Parathyroid adenoma (tissue), 2 donors: Measurements from ENCODE around the gene REPS2.

Experiments used
- H2AFZ ChIP-seq: fragments of 300-600 bp; sonication (generic); one replicate; pipeline ENCODE4 v1.7.0; 2017; ENCODE audit warnings: antibody characterized with exemption, mild to moderate bottlenecking
- H3K27ac ChIP-seq: fragments of 300-600 bp; sonication (generic); one replicate; pipeline ENCODE4 v1.7.0; 2017
- H3K27me3 ChIP-seq: fragments of 300-600 bp; sonication (generic); one replicate; pipeline ENCODE4 v1.7.0; 2017; ENCODE audit warnings: low read length; ENCODE audit not compliant: control insufficient read depth, insufficient read depth
- H3K36me3 ChIP-seq: fragments of 300-600 bp; sonication (generic); one replicate; pipeline ENCODE4 v1.7.0; 2017; ENCODE audit warnings: low read length; ENCODE audit not compliant: control insufficient read depth, insufficient read depth
- H3K4me1 ChIP-seq: fragments of 300-600 bp; sonication (generic); one replicate; pipeline ENCODE4 v1.7.0; 2017; ENCODE audit warnings: control low read depth
- H3K4me2 ChIP-seq: fragments of 300-600 bp; sonication (generic); one replicate; pipeline ENCODE4 v1.7.0; 2017; ENCODE audit warnings: low read length
- H3K4me3 ChIP-seq: fragments of 300-600 bp; sonication (generic); one replicate; pipeline ENCODE4 v1.7.0; 2017; ENCODE audit warnings: low read depth, low read length
- H3K79me2 ChIP-seq: fragments of 300-600 bp; sonication (generic); one replicate; pipeline ENCODE4 v1.7.0; 2017; ENCODE audit warnings: control low read depth
- H3K9ac ChIP-seq: fragments of 300-600 bp; sonication (generic); one replicate; pipeline ENCODE4 v1.7.0; 2017; ENCODE audit warnings: mild to moderate bottlenecking
- H3K9me3 ChIP-seq: fragments of 300-600 bp; sonication (generic); one replicate; pipeline ENCODE4 v1.7.0; 2017; ENCODE audit warnings: low read length; ENCODE audit not compliant: control insufficient read depth
- TF ChIP-seq, protein P1 (sequence below): fragments of 300-600 bp; sonication (generic); IDR thresholded peaks from one replicate; pipeline ENCODE4 v1.7.0; 2017; ENCODE audit warnings: antibody characterized with exemption, mild to moderate bottlenecking
- donor health status: primary hyperparathyroidism.

The REPS2 gene

DNA sequence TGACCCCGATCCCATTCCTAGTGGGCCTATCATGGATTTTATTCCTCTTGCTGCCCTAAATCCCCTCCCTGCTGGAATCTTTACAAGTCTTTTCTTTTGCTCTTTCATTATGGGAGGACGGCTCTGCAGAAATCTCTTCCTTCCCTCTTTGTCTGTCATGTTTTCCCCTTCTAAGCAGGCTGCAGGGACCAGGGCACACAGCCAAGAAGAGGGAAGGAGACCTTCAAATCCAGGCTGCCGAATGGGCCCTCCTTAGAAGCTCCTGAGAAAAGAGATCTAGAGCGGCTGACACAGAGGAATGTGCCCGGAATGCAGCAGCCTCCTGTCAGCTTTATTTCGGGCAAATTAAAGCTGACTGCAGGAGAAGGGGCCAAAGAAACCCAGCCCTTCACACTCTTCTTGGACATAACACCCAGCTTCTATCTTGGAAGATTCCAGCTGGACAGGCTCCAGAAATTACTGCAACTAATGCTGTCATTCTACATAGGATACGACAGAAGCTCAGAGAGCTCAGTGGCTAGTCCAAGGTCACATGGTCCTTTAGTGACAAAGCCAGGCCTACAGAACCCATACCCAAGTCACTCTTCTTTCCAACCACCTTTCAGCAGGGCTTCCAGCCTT is 240.8 kb downstream of the REPS2 start:
- TF ChIP-seq, protein P1, sequence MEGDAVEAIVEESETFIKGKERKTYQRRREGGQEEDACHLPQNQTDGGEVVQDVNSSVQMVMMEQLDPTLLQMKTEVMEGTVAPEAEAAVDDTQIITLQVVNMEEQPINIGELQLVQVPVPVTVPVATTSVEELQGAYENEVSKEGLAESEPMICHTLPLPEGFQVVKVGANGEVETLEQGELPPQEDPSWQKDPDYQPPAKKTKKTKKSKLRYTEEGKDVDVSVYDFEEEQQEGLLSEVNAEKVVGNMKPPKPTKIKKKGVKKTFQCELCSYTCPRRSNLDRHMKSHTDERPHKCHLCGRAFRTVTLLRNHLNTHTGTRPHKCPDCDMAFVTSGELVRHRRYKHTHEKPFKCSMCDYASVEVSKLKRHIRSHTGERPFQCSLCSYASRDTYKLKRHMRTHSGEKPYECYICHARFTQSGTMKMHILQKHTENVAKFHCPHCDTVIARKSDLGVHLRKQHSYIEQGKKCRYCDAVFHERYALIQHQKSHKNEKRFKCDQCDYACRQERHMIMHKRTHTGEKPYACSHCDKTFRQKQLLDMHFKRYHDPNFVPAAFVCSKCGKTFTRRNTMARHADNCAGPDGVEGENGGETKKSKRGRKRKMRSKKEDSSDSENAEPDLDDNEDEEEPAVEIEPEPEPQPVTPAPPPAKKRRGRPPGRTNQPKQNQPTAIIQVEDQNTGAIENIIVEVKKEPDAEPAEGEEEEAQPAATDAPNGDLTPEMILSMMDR = no peak
- no peaks in the 10 kb centered on the region for H3K9me3 ChIP-seq
- no peak overlapping the region for H2AFZ ChIP-seq
- H3K27me3 ChIP-seq = no peaks in the 10 kb centered on the region
- no peaks in the 10 kb centered on the region for H3K79me2 ChIP-seq
- H3K4me2 ChIP-seq = no peak overlapping the region
- H3K27ac ChIP-seq = no peak overlapping the region
- H3K9ac ChIP-seq = no peak overlapping the region
- H3K4me1 ChIP-seq = no peaks in the 10 kb centered on the region
- H3K4me3 ChIP-seq = no peak overlapping the region
- no peaks in the 10 kb centered on the region for H3K36me3 ChIP-seq

DNA sequence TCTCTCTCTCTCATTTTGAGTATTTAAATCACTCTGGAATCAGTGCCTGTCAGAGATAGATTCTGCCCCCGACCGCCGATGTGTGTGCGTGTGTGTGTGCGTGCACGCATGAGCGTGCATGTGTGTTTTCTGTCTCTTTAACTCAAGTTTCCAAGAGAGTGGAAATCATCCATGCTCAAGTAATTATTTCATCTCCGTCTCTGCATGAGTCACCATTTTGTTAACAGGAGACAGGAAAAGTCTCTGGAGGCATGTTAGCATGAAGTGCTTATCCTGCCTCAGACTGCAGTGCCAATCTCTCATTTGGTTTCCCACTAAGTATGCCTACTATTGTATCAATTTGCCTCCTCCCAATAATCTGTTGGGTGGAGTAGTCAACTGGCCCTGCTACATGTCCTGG is 245.6 kb downstream of the REPS2 start:
- TF ChIP-seq, protein P1 = no peak
- H3K79me2 ChIP-seq = no peaks in the 10 kb centered on the region
- no peaks in the 10 kb centered on the region for H3K27me3 ChIP-seq
- no peaks in the 10 kb centered on the region for H3K4me1 ChIP-seq
- H3K9me3 ChIP-seq = no peaks in the 10 kb centered on the region
- no peak overlapping the region for H2AFZ ChIP-seq
- no peak overlapping the region for H3K27ac ChIP-seq
- no peak overlapping the region for H3K4me2 ChIP-seq
- H3K9ac ChIP-seq = no peak overlapping the region
- no peak overlapping the region for H3K4me3 ChIP-seq
- no peaks in the 10 kb centered on the region for H3K36me3 ChIP-seq
